NCI-H2227 treated with DMSO at 0.1 percent for 48 hours (cell line): ENCODE data around the gene MYH7.
A peak's percentile ranks its signal among the peaks of the same experiment; 100 is the strongest.

Experiments used
- DNase-seq: peaks from one replicate; lab custom pipeline; 2025; lab: John Stamatoyannopoulos, UW

Gene MYH7

GRCh38 chr14:23366426-23366921, 69.0 kb downstream of the MYH7 start:
- peak; percentile 80 for DNase-seq

GRCh38 chr14:23365732-23366425, 69.6 kb downstream of the MYH7 start:
- DNase-seq, result peak; percentile 80

GRCh38 chr14:23365036-23365731, 70.3 kb downstream of the MYH7 start, which contains the start of gene EFS:
Gene EFS, minus strand, starts transcription at chr14:23365172. Its CDS starts 147 bp downstream, at chr14:23365025.
- DNase-seq, result no peak

DNA sequence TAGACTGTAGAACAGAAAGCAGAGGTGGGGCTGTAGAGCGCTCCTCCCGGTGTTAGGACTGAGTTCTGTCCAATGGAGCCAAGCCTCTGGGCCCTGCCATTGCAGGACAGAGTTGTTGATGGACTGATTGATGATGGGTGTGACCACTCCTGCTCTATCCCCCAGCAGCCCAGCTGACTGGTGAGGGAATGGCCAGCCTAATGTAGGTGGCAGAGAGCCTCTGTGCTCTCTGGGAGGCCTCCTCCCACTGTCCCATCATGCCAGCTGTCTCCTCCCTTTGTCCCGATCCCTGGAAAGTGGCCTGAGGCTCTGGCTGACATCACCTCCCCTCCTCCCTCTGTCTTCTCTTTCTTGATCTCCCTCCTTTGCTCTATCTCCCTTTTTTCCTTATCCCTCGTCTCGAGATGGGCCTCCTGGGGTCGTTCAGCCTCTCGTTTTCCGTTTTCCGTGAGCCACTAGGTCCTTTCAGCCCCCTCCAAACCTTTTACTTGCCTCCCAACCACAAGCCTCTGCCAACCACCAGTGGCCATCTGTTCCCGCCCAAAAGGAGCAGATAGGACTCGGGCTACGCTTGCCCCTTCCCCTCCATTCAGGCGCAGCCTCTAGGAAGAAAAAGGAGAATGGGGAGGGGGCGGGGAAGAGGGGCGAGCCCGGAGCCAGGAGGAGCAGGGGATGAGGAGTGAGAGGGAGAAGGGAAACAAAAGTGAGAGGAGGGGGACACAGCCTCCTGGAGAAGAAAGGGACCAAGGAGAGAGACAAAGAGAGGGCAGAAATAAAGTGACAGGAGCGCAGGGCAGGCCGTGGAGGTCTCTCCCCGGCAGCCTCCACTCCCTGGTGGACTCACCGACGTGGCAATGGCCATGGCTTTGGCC, 71.1 kb downstream of the MYH7 start:
- no peak for DNase-seq
